GM19035 (cell line): ENCODE measurements around the gene ARIH1.
A peak's percentile ranks its signal among the peaks of the same experiment; 100 is the strongest.
"Not testable (repeated sequence)": the region's sequence is repeated elsewhere in the genome, so short reads cannot be mapped to it uniquely, and the experiment has no call there.

Experiments
- ATAC-seq: cut with Tn5 transposase; IDR thresholded peaks from one replicate; pipeline ENCODE4 v1.9.1; 2021; ENCODE audit not compliant: unreplicated experiment

ARIH1 gene

DNA sequence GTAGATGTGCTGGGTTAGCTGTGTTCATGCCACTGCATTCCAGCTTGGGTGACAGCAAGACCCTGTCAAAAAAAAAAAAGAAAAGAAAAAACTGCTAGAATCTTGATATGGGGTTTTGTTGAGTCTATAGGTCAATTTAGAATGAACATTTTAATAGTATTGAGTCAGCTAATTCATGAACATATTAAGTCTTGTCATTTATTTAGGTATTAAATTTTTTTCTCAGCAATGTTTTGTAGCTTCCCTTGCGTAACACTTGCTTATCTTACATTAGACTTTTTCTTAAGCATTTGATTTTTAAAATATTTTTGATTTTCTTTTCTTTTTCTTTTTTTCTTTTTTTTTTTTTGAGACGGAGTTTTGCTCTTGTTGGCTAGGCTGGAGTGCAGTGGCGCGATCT is 119.7 kb downstream of the ARIH1 start:
- no peak for ATAC-seq

GRCh38 chr15:72599855-72600464 is 125.8 kb downstream of the ARIH1 start:
- ATAC-seq = no peak

GRCh38 chr15:72604794-72605193 is 130.7 kb downstream of the ARIH1 start:
- no peak for ATAC-seq

DNA sequence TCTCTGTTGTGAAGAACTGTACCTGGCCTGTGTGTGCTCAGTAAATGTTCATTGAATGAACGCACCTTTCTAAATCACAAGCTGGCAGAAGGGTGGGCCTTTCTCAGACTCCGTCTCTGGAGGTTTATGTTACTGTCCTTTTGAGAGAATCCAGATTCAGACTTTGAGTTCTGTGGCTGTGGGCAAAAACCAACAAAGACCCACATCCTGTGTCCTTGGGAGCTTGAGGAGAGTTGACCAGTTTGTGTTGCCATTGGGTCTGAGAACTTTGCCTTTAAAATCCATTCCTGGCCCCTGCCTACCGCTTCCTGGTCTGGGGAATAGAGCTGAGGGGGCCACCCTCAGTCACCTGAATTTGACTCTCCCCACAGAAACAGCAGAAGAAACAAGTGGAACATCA is 134.0 kb downstream of the ARIH1 start:
- ATAC-seq = not testable (repeated sequence)

DNA sequence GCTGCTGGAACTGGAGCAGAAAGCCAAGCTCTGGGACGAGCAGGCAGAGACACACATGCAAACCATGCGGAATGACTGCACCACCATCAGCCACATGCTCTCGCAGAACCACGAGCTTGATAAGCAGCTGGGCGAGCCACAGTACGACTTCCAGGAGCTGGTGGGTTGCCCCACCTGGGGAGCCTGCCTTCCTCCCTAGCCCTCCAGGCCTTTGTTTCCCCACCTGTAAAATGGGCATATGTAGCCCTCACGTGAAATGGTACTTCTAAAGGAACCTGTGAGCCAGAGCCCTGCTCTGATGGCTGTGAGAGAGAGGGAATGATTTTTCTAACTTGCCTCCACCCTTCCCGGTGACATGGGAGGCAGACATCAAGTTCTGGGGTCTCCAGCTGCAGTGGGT is 135.7 kb downstream of the ARIH1 start:
- ATAC-seq = no peak

DNA sequence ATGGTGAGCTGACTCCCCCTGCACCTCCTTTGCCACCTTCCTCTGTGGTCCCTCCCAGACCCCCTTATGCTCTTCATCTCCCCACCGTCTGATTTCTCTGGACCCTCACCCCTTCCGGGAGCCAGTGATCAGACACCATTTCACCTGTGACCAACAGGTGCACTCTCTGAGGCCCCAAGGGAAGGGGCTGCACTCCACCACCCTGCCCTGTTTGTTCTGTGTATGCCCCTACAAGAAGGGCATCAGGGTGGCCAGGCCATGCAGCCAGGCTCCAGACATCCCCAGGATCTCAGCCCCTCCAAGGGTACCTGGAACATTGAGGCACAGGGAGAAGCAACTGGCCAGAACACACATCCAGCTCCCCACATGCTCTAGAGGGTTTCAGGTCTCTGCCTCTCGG is 138.2 kb downstream of the ARIH1 start:
- ATAC-seq = not testable (repeated sequence)

GRCh38 chr15:72614810-72615532 is 140.8 kb downstream of the ARIH1 start:
- no peak for ATAC-seq

- not testable (repeated sequence) for ATAC-seq
These were observed 141.6 kb downstream of the ARIH1 start for GRCh38 chr15:72615533-72616233.

DNA sequence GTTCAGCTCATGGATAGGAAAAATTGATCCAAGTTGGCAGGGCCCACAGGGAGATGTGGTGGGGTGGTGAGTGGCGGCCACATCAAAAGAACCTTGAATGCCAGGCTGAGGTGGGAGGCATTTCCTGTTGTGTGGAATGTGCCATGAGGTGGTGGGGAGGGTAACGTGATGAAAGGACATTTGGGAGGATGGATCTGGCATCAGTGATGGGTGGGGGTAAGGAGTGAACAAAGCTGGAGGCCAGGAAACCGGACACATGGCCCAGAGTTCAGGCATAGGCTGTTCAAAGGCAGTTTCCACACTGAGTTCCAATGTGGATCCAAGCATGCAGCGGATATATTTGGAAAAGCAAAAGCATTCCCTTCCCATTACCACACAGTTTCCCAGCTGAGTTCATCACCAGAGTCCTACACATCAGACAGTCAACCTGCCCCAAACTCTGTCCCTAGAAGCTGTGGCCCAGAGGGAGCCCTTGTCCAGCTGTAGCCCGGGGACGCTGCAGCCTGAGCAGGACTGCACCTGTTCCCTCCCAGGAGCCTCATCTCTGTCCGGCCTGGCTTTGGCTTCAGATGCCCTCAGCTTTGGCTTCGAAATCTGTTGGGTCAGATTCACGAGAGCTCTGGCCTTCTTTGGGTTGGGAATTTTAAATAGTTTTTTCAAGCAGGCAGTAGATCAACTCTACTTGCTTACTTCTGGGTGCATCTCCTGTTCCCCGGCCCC is 142.5 kb downstream of the ARIH1 start:
- no peak for ATAC-seq

GRCh38 chr15:72623854-72624253 is 149.7 kb downstream of the ARIH1 start:
- ATAC-seq = not testable (repeated sequence)

- ATAC-seq = not testable (repeated sequence)
These were observed 152.0 kb downstream of the ARIH1 start for GRCh38 chr15:72626153-72626552.

- ATAC-seq = not testable (repeated sequence)
These were observed 154.3 kb downstream of the ARIH1 start for GRCh38 chr15:72628249-72629067.

DNA sequence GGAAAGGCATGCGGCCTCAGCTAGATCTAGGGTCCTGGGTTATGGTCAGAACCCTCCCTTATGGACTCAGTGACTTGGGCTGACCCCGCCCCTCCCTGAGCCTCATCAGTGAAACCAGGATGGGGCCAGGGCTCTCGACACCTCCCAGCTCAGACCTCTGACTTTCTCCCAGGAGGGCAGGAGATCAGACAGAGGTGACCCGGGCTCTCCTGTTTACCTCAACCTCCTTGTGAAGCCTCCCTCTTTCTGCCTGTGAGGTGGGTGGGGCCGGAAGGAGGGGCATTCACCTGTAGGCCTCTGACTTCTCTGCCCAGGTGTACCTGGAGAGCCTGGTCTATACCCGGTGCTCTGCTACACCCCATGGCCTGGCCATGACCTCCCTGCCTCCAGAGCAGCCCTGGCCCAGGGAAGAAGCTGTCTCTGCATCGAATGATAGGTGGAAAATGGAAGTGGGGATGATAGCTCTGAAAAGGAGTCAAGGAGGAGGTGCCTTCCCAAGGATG is 155.0 kb downstream of the ARIH1 start:
- not testable (repeated sequence) for ATAC-seq

GRCh38 chr15:72636519-72637282 is 162.6 kb downstream of the ARIH1 start:
- peak; percentile 49 for ATAC-seq

DNA sequence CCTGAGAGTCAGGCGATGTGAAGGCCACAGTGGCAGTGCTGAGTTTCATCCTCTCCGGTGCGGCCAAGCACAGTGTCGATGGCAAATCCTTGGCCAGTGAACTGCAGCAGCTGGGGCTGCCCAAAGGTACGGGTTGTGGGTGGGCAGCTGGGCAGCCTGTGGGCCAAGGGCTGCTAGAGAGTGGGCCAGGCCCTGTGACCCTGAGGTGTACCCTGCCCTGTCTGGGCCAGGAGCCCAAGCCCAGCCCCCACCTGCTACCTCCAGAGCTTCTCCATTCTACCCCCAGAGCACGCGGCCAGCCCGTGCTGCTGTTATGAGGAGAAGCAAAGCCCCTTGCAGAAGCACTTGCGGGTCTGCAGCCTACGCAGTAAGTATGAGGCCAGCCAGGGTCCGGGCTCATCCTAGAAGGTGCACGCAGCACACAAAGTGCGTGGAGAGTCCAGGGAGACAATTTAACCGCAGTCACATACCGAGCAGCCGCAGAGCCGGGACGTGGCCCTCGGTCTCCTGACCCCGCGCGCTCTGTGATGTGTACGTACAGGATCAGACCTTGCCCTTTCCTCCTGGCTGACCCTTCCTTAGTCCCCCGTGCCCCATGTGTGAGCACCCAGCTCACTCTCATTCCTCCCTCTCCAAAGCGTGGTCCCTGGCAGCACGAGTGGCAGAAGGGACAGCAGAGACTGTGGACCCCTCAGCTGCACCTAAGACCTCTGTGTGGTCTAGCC is 165.8 kb downstream of the ARIH1 start:
- ATAC-seq = not testable (repeated sequence)

GRCh38 chr15:72642271-72642670 is 168.1 kb downstream of the ARIH1 start:
- ATAC-seq = not testable (repeated sequence)

- ATAC-seq = not testable (repeated sequence)
These were observed 174.6 kb downstream of the ARIH1 start for GRCh38 chr15:72648631-72649253.
